Gastrocnemius medialis (tissue), 4 donors: Measurements from ENCODE around the gene TMPRSS13.

ENCODE experiments used
- POLR2A ChIP-seq, 2 donors: fragments of 450-650 bp; IDR thresholded peaks; one replicate each; pipeline ENCODE4 v1.6.1; 2017; ENCODE audit warnings: antibody characterized with exemption in 2 of 2, mild to moderate bottlenecking in 2 of 2, moderate library complexity in 2 of 2
- TF ChIP-seq, protein P1 (sequence below), 5 experiments: fragments of 450-650 bp in 3 of 5; fragments of 200-600 bp in 2 of 5; sonication (generic) in 2 of 5; IDR thresholded peaks in 4 of 5; conservative IDR thresholded peaks in 1 of 5; 1 replicate in 4 of 5; 2 replicates in 1 of 5; pipeline ENCODE4 v1.5.1; 2016 to 2019; ENCODE audit warnings: antibody characterized with exemption in 5 of 5, mild to moderate bottlenecking in 3 of 5, moderate library complexity in 3 of 5

DNA sequence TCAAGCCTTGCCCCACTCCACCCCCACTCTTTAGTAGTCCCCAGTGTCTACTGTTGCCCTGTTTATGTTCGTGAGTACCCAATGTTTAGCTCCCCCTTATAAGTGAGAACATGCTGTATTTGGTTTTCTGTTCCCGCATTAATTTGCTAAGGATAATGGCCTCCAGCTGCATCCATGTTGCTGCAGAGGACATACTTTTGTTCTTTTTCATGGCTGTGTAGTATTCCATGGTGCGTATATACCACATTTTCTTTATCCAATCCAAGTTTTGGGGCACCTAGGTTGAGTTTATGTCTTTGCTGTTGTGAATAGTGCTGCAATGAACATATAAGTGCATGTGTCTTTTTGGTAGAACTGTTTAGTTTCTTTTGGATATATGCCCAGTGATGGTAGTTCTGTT lies 36.6 kb downstream of the TMPRSS13 start:
- TF ChIP-seq, protein P1, sequence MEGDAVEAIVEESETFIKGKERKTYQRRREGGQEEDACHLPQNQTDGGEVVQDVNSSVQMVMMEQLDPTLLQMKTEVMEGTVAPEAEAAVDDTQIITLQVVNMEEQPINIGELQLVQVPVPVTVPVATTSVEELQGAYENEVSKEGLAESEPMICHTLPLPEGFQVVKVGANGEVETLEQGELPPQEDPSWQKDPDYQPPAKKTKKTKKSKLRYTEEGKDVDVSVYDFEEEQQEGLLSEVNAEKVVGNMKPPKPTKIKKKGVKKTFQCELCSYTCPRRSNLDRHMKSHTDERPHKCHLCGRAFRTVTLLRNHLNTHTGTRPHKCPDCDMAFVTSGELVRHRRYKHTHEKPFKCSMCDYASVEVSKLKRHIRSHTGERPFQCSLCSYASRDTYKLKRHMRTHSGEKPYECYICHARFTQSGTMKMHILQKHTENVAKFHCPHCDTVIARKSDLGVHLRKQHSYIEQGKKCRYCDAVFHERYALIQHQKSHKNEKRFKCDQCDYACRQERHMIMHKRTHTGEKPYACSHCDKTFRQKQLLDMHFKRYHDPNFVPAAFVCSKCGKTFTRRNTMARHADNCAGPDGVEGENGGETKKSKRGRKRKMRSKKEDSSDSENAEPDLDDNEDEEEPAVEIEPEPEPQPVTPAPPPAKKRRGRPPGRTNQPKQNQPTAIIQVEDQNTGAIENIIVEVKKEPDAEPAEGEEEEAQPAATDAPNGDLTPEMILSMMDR (IDR thresholded peaks at IDR 0.05 in 4 of 5, conservative IDR thresholded peaks at IDR 0.05 in 1 of 5): no peak
- no peak for TF ChIP-seq POLR2A (IDR thresholded peaks at IDR 0.05)
